ENCODE data around the gene CXCL14.

CXCL14 gene

DNA sequence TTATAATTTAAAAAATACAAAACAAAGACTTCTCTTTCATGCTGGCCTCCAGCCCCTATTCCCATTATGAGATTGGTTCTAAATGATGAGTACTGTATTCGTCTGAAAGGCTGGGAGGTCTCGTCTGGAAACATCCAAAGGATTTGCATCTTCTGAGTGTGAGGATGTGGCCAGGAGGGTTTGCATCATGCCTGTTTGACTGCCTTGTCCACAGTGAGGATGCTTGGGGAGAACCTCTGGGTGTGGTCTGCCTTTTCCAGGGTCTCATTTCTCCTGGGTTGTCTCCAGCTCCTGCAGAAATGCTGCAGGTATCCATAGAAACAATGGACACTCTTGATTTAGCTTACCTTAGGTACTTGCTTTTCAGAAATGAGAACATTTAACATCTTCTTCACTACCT lies 26.4 kb upstream of the CXCL14 start:
- TF ChIP-seq, protein P1, sequence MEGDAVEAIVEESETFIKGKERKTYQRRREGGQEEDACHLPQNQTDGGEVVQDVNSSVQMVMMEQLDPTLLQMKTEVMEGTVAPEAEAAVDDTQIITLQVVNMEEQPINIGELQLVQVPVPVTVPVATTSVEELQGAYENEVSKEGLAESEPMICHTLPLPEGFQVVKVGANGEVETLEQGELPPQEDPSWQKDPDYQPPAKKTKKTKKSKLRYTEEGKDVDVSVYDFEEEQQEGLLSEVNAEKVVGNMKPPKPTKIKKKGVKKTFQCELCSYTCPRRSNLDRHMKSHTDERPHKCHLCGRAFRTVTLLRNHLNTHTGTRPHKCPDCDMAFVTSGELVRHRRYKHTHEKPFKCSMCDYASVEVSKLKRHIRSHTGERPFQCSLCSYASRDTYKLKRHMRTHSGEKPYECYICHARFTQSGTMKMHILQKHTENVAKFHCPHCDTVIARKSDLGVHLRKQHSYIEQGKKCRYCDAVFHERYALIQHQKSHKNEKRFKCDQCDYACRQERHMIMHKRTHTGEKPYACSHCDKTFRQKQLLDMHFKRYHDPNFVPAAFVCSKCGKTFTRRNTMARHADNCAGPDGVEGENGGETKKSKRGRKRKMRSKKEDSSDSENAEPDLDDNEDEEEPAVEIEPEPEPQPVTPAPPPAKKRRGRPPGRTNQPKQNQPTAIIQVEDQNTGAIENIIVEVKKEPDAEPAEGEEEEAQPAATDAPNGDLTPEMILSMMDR (IDR thresholded peaks at IDR 0.05; ENCODE audit: extremely low read depth, insufficient read depth, missing control alignments), result no peak
- no peak for DNase-seq (ENCODE audit: low spot score)
- in situ Hi-C loops (cut with MboI; ENCODE audit: low pct_unique_long_range_greater_than_20kb, low sequenced_read_pairs, unreplicated experiment), result no loop called here

DNA sequence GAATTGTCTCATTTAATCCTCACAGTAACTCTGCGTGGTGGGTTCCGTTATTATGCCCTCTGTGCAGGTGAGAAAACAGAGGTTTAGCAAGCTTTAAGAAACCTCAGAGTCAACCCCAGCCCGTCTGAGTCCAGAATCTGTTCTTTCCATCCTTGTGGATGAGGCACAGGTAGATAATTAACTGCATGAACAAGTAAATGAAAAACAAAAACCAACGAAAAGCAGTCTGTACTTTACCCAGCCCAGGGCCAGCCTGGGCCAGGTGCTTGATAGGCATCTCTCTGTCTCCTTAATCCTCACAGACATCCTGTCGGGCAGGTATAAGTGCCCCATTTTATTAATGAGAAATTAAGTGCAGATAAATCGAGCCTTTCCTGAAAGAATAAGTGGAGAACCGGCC lies 25.3 kb upstream of the CXCL14 start:
- in situ Hi-C loops (cut with MboI; ENCODE audit: low pct_unique_long_range_greater_than_20kb, low sequenced_read_pairs, unreplicated experiment), result no loop called here
- TF ChIP-seq, protein P1 (IDR thresholded peaks at IDR 0.05; ENCODE audit: extremely low read depth, insufficient read depth, missing control alignments), result no peak
- no peak for DNase-seq (ENCODE audit: low spot score)

DNA sequence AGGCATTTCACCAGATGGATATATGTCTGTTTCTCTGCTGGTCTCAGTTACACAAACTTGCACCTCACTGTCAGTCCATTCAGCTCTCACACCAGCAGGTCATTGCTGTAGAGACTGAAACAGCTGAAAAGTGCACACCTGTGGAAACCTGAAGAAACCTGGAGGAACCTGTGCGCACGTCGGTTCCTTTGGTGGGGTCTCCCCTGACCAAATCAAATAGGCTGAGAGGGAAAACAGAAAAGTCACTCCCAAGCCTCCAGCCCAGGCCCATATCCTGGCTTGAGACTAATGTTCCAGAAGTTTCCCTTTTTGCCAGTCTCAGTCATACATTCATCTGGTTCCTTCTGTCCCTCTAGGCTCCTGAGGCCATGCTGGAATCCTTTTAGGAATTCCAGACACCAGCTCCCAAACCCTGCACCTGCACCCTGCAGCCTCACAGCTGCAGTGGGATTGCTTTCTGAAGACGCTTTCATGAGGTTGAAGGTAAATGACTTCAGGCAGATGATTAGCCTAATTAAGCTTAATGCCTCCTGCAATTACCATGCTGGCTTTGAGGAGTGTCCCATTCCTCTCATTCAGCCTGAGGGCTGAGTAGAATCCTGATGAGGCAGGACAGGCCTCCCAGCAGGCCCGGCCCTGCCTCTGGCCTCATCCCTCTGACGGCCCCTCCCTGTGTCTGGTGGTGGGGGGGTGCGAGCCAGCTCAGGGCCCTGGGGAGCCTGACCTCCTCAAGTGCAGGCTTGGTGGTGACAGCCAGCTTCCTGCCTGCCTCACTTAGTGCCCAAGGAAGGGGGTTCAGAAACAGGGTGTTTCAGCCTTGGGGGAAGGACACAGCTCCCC lies 24.3 kb upstream of the CXCL14 start:
- DNase-seq (ENCODE audit: low spot score), result no peak
- in situ Hi-C loops (cut with MboI; ENCODE audit: low pct_unique_long_range_greater_than_20kb, low sequenced_read_pairs, unreplicated experiment), result no loop called here
- TF ChIP-seq, protein P1 (IDR thresholded peaks at IDR 0.05; ENCODE audit: extremely low read depth, insufficient read depth, missing control alignments), result no peak

DNA sequence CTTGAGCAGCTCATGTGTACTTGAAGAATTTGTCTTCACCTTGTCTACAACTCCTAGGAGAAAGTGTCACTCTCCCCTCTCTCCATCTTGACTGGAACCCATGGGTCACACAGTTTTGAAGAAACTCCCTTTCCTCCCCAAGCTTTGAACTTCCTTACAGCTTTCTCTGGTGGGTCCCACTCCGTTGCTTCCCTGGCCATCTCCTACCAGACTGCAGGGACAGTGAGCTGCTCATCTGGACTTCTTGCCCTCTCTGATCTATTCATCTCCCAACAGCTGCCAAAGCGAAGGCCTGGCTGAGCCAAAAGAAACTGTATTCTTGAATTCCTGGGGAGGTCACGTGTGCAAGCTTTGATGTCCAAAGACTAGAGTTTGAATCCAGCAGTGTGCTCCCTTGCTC lies 22.7 kb upstream of the CXCL14 start:
- DNase-seq (ENCODE audit: low spot score), result no peak
- in situ Hi-C loops (cut with MboI; ENCODE audit: low pct_unique_long_range_greater_than_20kb, low sequenced_read_pairs, unreplicated experiment), result no loop called here
- TF ChIP-seq, protein P1 (IDR thresholded peaks at IDR 0.05; ENCODE audit: extremely low read depth, insufficient read depth, missing control alignments), result no peak

DNA sequence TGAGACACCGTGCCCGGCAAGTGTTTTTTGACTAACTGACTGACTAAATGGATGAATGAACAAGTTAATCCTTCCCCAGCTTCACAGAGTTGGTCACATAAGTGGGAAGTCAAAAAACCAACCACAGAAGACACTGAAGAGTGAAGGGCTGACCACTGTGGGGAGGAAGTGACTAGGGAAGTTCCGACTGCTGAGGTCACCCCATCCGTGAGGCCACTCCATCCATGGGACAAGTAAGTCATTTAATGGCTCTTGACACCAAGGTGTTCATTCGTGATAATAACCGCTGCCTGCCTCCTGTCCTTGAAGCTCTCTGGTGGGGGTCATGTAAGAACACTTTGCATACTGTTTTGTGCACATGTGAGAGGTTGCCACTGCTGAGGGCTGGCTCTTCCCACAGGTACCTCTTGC lies 22.2 kb upstream of the CXCL14 start:
- DNase-seq (ENCODE audit: low spot score), result no peak
- TF ChIP-seq, protein P1 (IDR thresholded peaks at IDR 0.05; ENCODE audit: extremely low read depth, insufficient read depth, missing control alignments), result no peak
- in situ Hi-C loops (cut with MboI; ENCODE audit: low pct_unique_long_range_greater_than_20kb, low sequenced_read_pairs, unreplicated experiment), result no loop called here

DNA sequence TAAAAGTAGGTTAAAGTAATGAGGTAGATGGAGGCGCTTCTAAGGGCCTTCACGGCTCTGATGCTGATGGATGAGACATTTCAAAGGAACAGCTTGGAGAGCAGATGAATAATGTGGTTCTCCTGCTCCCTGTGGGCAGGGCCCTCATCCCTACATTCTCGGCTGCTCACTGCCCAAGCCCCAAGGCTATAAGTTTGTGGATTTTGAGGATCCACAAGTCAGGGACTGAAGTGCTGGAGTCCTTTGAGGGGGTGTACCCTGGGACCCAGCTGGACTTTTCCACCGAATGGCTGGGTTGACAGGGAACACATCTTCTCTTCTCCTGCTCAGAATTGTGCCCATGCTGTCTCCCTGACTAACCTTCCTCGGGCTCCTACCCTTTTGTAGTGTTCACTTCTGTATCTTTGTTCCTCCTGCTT lies 21.4 kb upstream of the CXCL14 start:
- in situ Hi-C loops (cut with MboI; ENCODE audit: low pct_unique_long_range_greater_than_20kb, low sequenced_read_pairs, unreplicated experiment), result no loop called here
- TF ChIP-seq, protein P1 (IDR thresholded peaks at IDR 0.05; ENCODE audit: extremely low read depth, insufficient read depth, missing control alignments), result no peak
- no peak for DNase-seq (ENCODE audit: low spot score)
